Kidney epithelial cell (primary cell): ENCODE measurements around the gene SNX8. TPM values are rescaled to one million over a fixed set of nuclear protein-coding genes. Genes with fewer than 3 reads are reported as not detected.

Experiments
- DNase-seq: peaks from one replicate; pipeline ENCODE4 v3.0.0-alpha.2; 2010; ENCODE audit warnings: low read depth
- H3K27me3 ChIP-seq: 2 replicates; pipeline ENCODE4 v1.6.0; 2011; ENCODE audit warnings: low read length; ENCODE audit not compliant: control insufficient read depth, insufficient read depth
- H3K36me3 ChIP-seq: 2 replicates; pipeline ENCODE4 v1.5.1; 2011; ENCODE audit warnings: low read length; ENCODE audit not compliant: control insufficient read depth, insufficient read depth
- H3K4me3 ChIP-seq: 2 replicates; pipeline ENCODE4 v1.5.1; 2011; ENCODE audit warnings: low read depth, mild to moderate bottlenecking, control low read depth, low read length
- CTCF ChIP-seq: IDR thresholded peaks from 2 replicates; pipeline ENCODE4 v1.5.1; 2011; ENCODE audit warnings: mild to moderate bottlenecking, moderate library complexity, low read length, control low read depth, inconsistent platforms; ENCODE audit not compliant: insufficient read depth, poor library complexity, severe bottlenecking
- total RNA-seq: library from RNA; depleted of rRNA; stranded (reverse); fragments of >200 nt; gene quantifications from 2 replicates; pipeline ENCODE4 v1.2.3, GENCODE V29; 2015

The SNX8 gene
- total RNA-seq, 1 donor from 2014 or later = 47.7 TPM

GRCh38 chr7:2203766-2204300, 110.4 kb downstream of the SNX8 start:
- Histone ChIP-seq H3K27me3 (no peaks in the 10 kb centered on the region), H3K36me3 (peaks cover 1% of the 10 kb centered on the region), H3K4me3 (no peak overlapping the region)
- DNase-seq = no peak
- no peak for TF ChIP-seq CTCF

GRCh38 chr7:2202901-2203765, 111.1 kb downstream of the SNX8 start:
- no peak for DNase-seq
- TF ChIP-seq CTCF = no peak
- Histone ChIP-seq H3K4me3 (no peak overlapping the region), H3K36me3 (peaks cover 1% of the 10 kb centered on the region), H3K27me3 (no peaks in the 10 kb centered on the region)

- H3K36me3 ChIP-seq = peaks cover 1% of the 10 kb centered on the region
- H3K27me3 ChIP-seq = no peaks in the 10 kb centered on the region
- DNase-seq = no peak
- H3K4me3 ChIP-seq = no peak overlapping the region
- no peak for TF ChIP-seq CTCF
Measured at GRCh38 chr7:2202361-2202761, 111.9 kb downstream of the SNX8 start.

Other genes with a start within 250 kb of the SNX8 start
- 59.5 and 61.2 TPM in 2 replicates for gene MAD1L1, start 81.5 kb downstream of the SNX8 start, total RNA-seq
- gene MRM2, start 72.2 kb downstream of the SNX8 start, total RNA-seq = 21.7 and 26.3 TPM in 2 replicates
- gene NUDT1, start 72.2 kb downstream of the SNX8 start, total RNA-seq = 15.5 and 21.0 TPM in 2 replicates
- 149 and 153 TPM in 2 replicates for gene EIF3B, start 40.4 kb upstream of the SNX8 start, total RNA-seq
- 7.5 and 11.6 TPM in 2 replicates for gene CHST12, start 89.2 kb upstream of the SNX8 start, total RNA-seq
- not detected in 2 replicates for gene GRIFIN, start 162.0 kb upstream of the SNX8 start, total RNA-seq
- gene LFNG, start 205.3 kb upstream of the SNX8 start, total RNA-seq = 36.6 and 39.7 TPM in 2 replicates
- 40.1 TPM in 2 replicates for gene BRAT1, start 241.1 kb upstream of the SNX8 start, total RNA-seq
- 18.0 and 20.0 TPM in 2 replicates for gene IQCE, start 244.5 kb upstream of the SNX8 start, total RNA-seq